Neural progenitor cell (in vitro differentiated cells): ENCODE results near the gene SCAMP2. TPM values are rescaled to one million over a fixed set of nuclear protein-coding genes. Genes with fewer than 3 reads are reported as not detected.

Experiments
- DNase-seq: peaks from one replicate; pipeline ENCODE4 v3.0.0-alpha.2; 2016; ENCODE audit warnings: low spot score
- H2AFZ ChIP-seq: fragments of 200-600 bp; sonication (generic); replicated peaks from 2 replicates; pipeline ENCODE4 v1.6.1; 2016; ENCODE audit warnings: antibody characterized with exemption
- H3F3A ChIP-seq: fragments of 200-600 bp; sonication (generic); 2 replicates; pipeline ENCODE4 v1.6.1; 2016; ENCODE audit warnings: antibody characterized with exemption, low read depth
- H3K27ac ChIP-seq: fragments of 200-600 bp; sonication (generic); 2 replicates; pipeline ENCODE4 v1.5.1; 2016; ENCODE audit warnings: mild to moderate bottlenecking
- H3K27me3 ChIP-seq: fragments of 200-600 bp; sonication (generic); 2 replicates; pipeline ENCODE4 v1.6.1; 2016; ENCODE audit warnings: mild to moderate bottlenecking, moderate library complexity
- H3K36me3 ChIP-seq: fragments of 200-600 bp; sonication (generic); 2 replicates; pipeline ENCODE4 v1.5.1; 2016
- H3K4me1 ChIP-seq: fragments of 200-600 bp; sonication (generic); 2 replicates; pipeline ENCODE4 v1.6.1; 2016; ENCODE audit warnings: mixed run types
- H3K4me2 ChIP-seq: fragments of 200-600 bp; sonication (generic); 2 replicates; pipeline ENCODE4 v1.6.1; 2016
- H3K4me3 ChIP-seq: fragments of 200-600 bp; sonication (generic); 2 replicates; pipeline ENCODE4 v1.5.1; 2016
- H3K79me2 ChIP-seq: fragments of 200-600 bp; sonication (generic); 2 replicates; pipeline ENCODE4 v1.6.1; 2016; ENCODE audit warnings: low read depth
- H3K9ac ChIP-seq: fragments of 200-600 bp; sonication (generic); 2 replicates; pipeline ENCODE4 v1.6.1; 2016
- H3K9me3 ChIP-seq: fragments of 200-600 bp; sonication (generic); 2 replicates; pipeline ENCODE4 v1.5.1; 2016; ENCODE audit warnings: low read depth
- H4K20me1 ChIP-seq: fragments of 200-600 bp; sonication (generic); 2 replicates; pipeline ENCODE4 v1.6.1; 2016; ENCODE audit warnings: low read depth
- H3K27ac Mint-ChIP-seq: 3 replicates; pipeline ENCODE4 v1.8.0; 2021; ENCODE audit warnings: mixed read lengths
- H3K27me3 Mint-ChIP-seq: 2 replicates; pipeline ENCODE4 v1.8.0; 2022; ENCODE audit warnings: low read depth, mild to moderate bottlenecking, inconsistent platforms, moderate library complexity, mixed read lengths; ENCODE audit not compliant: insufficient read depth
- H3K36me3 Mint-ChIP-seq: 3 replicates; pipeline ENCODE4 v1.8.0; 2021; ENCODE audit warnings: mixed read lengths
- H3K4me1 Mint-ChIP-seq: 3 replicates; pipeline ENCODE4 v1.8.0; 2021; ENCODE audit warnings: mixed read lengths
- H3K4me3 Mint-ChIP-seq: 3 replicates; pipeline ENCODE4 v1.8.0; 2021; ENCODE audit warnings: mild to moderate bottlenecking, moderate library complexity, mixed read lengths
- H3K9me3 Mint-ChIP-seq: 3 replicates; pipeline ENCODE4 v1.8.0; 2020; ENCODE audit warnings: mixed read lengths
- EZH2 ChIP-seq: fragments of 200-600 bp; sonication (generic); IDR thresholded peaks from 2 replicates; pipeline ENCODE4 v1.6.1; 2017; ENCODE audit warnings: antibody characterized with exemption, mild to moderate bottlenecking, moderate library complexity
- EZH2phosphoT487 ChIP-seq: fragments of 200-600 bp; sonication (generic); IDR thresholded peaks from 2 replicates; pipeline ENCODE4 v1.6.1; 2017; ENCODE audit warnings: antibody characterized with exemption
- total RNA-seq: library from RNA; depleted of rRNA; stranded (reverse); fragments of >200 nt; gene quantifications from 2 replicates; pipeline ENCODE4 v1.2.3, GENCODE V29; 2015; ENCODE audit warnings: low replicate concordance
- TF ChIP-seq, protein P1 (sequence below): fragments of 200-600 bp; sonication (generic); IDR thresholded peaks from 2 replicates; pipeline ENCODE4 v1.5.1; 2017; ENCODE audit warnings: antibody characterized with exemption, mild to moderate bottlenecking

Gene SCAMP2
- total RNA-seq, 1 donor from 2014 or later = 19.4 TPM

DNA sequence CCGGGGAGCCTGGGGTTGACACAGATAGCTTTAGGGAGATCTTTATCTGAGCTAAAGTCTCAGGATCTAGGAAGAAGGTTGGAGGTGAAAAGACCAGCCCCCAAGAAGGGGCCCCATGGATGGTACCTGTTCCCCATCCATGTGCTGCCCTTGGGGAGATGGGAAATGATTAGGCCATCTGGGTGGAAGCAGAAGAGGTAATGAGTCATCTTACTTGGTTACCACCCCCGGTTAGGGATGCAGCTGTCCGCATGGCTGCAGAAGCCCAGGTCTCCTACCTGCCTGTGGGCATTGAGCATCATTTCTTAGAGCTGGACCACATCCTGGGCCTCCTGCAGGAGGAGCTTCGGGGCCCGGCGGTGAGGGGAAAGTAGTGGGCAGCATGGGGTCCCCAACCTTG is 49.8 kb downstream of the SCAMP2 start:
- Mint-ChIP-seq H3K27me3 (peaks cover 32% of the 10 kb centered on the region), H3K4me1 (peaks cover 30% of the 10 kb centered on the region), H3K4me3 (peak overlapping the region; percentile 62), H3K36me3 (no peaks in the 10 kb centered on the region), H3K9me3 (no peaks in the 10 kb centered on the region), H3K27ac (no peak overlapping the region)
- no peaks in the 10 kb centered on the region for H3K36me3 ChIP-seq
- H3K9ac ChIP-seq = no peak overlapping the region
- H3K9me3 ChIP-seq = no peaks in the 10 kb centered on the region
- H3K4me1 ChIP-seq = peaks cover 30% of the 10 kb centered on the region
- H3K27ac ChIP-seq = no peak overlapping the region
- DNase-seq = no peak
- H4K20me1 ChIP-seq = peaks cover 30% of the 10 kb centered on the region
- no peak for TF ChIP-seq EZH2phosphoT487
- TF ChIP-seq EZH2 = no peak
- TF ChIP-seq, protein P1, sequence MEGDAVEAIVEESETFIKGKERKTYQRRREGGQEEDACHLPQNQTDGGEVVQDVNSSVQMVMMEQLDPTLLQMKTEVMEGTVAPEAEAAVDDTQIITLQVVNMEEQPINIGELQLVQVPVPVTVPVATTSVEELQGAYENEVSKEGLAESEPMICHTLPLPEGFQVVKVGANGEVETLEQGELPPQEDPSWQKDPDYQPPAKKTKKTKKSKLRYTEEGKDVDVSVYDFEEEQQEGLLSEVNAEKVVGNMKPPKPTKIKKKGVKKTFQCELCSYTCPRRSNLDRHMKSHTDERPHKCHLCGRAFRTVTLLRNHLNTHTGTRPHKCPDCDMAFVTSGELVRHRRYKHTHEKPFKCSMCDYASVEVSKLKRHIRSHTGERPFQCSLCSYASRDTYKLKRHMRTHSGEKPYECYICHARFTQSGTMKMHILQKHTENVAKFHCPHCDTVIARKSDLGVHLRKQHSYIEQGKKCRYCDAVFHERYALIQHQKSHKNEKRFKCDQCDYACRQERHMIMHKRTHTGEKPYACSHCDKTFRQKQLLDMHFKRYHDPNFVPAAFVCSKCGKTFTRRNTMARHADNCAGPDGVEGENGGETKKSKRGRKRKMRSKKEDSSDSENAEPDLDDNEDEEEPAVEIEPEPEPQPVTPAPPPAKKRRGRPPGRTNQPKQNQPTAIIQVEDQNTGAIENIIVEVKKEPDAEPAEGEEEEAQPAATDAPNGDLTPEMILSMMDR = no peak
- H3K79me2 ChIP-seq = no peaks in the 10 kb centered on the region
- no peak overlapping the region for H3K4me2 ChIP-seq
- peaks cover 45% of the 10 kb centered on the region for H3K27me3 ChIP-seq
- H3K4me3 ChIP-seq = no peak overlapping the region
- H3F3A ChIP-seq = peaks cover 22% of the 10 kb centered on the region
- no peak overlapping the region for H2AFZ ChIP-seq

GRCh38 chr15:74822233-74822632 is 50.9 kb downstream of the SCAMP2 start:
- Histone ChIP-seq H3K4me3 (no peak overlapping the region), H4K20me1 (peaks cover 25% of the 10 kb centered on the region), H3K9ac (no peak overlapping the region), H2AFZ (no peak overlapping the region), H3K9me3 (no peaks in the 10 kb centered on the region), H3F3A (peaks cover 22% of the 10 kb centered on the region), H3K27me3 (peaks cover 34% of the 10 kb centered on the region), H3K4me1 (peaks cover 30% of the 10 kb centered on the region), H3K27ac (no peak overlapping the region), H3K4me2 (no peak overlapping the region), H3K36me3 (no peaks in the 10 kb centered on the region), H3K79me2 (no peaks in the 10 kb centered on the region)
- TF ChIP-seq, protein P1 = no peak
- no peak for TF ChIP-seq EZH2phosphoT487
- no peak for TF ChIP-seq EZH2
- H3K36me3 Mint-ChIP-seq = no peaks in the 10 kb centered on the region
- H3K4me3 Mint-ChIP-seq = peak overlapping the region; percentile 2
- H3K27ac Mint-ChIP-seq = no peak overlapping the region
- H3K9me3 Mint-ChIP-seq = no peaks in the 10 kb centered on the region
- H3K27me3 Mint-ChIP-seq = peaks cover 29% of the 10 kb centered on the region
- no peak for DNase-seq
- peaks cover 31% of the 10 kb centered on the region for H3K4me1 Mint-ChIP-seq

- Histone ChIP-seq H3K4me2 (peak overlapping the region; percentile 64), H2AFZ (no peak overlapping the region), H3K4me1 (peaks cover 27% of the 10 kb centered on the region), H3K79me2 (no peaks in the 10 kb centered on the region), H3K4me3 (no peak overlapping the region), H4K20me1 (peaks cover 20% of the 10 kb centered on the region), H3K27me3 (peaks cover 29% of the 10 kb centered on the region), H3K9ac (no peak overlapping the region), H3K27ac (no peak overlapping the region), H3K36me3 (no peaks in the 10 kb centered on the region), H3K9me3 (no peaks in the 10 kb centered on the region), H3F3A (peaks cover 20% of the 10 kb centered on the region)
- peaks cover 2% of the 10 kb centered on the region for H3K9me3 Mint-ChIP-seq
- no peak overlapping the region for H3K4me3 Mint-ChIP-seq
- TF ChIP-seq EZH2phosphoT487 = no peak
- no peak for TF ChIP-seq EZH2
- TF ChIP-seq, protein P1 = no peak
- H3K27me3 Mint-ChIP-seq = peaks cover 27% of the 10 kb centered on the region
- H3K27ac Mint-ChIP-seq = no peak overlapping the region
- H3K36me3 Mint-ChIP-seq = no peaks in the 10 kb centered on the region
- peaks cover 31% of the 10 kb centered on the region for H3K4me1 Mint-ChIP-seq
- DNase-seq = no peak
Observed at GRCh38 chr15:74821790-74822158, 51.4 kb downstream of the SCAMP2 start.
